CD4-positive, alpha-beta T cell treated with Interleukin-21 for 1 hour (primary cell): Measurements from ENCODE around the gene SMARCB1.
"Not testable (repeated sequence)": the region's sequence is repeated elsewhere in the genome, so short reads cannot be mapped to it uniquely, and the experiment has no call there.

Experiments used
- DNase-seq: peaks from one replicate; pipeline ENCODE4 v3.0.0-alpha.2; 2020

SMARCB1 gene

DNA sequence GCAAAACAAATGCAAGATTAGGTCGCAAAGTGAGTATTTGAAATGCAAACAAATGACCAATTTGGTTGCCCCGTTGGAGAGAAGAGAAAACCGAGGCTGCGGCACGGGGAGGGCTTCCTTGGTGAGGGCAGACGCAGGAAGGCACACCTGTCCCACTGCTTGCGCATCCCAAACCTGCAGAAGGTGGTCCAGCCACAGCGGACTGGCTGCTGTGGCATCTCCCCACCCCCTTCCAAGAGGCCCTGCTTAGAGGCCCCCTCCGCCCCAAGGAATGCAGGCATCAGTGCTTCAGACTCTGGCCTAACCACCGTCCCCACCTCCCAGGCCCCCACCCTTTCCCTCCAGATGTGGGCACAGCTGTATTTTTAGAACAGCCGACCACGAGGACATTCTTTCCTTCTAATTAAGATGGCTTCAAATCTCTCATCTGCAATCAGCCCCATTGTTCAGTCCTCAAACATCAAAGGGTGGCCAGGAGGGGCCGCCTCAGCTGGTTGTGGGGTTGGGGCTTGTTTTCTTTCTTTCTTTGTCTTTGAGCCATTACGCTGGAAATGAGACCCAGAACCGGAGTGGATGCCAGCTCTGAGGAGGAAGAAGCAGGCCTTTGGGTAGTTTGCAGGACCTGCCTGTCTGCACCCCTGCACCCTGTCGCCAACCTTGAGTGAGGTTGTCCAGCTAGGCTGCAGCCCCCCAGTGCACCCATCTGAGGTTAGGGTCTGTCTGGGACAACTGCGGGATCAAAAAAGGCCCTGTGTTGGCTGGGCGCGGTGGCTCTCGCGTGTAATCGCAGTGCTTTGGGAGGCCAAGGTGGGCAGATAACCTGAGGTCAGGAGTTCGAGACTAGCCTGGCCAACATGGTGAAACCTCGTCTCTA is 61.5 kb downstream of the SMARCB1 start:
- DNase-seq, result no peak

DNA sequence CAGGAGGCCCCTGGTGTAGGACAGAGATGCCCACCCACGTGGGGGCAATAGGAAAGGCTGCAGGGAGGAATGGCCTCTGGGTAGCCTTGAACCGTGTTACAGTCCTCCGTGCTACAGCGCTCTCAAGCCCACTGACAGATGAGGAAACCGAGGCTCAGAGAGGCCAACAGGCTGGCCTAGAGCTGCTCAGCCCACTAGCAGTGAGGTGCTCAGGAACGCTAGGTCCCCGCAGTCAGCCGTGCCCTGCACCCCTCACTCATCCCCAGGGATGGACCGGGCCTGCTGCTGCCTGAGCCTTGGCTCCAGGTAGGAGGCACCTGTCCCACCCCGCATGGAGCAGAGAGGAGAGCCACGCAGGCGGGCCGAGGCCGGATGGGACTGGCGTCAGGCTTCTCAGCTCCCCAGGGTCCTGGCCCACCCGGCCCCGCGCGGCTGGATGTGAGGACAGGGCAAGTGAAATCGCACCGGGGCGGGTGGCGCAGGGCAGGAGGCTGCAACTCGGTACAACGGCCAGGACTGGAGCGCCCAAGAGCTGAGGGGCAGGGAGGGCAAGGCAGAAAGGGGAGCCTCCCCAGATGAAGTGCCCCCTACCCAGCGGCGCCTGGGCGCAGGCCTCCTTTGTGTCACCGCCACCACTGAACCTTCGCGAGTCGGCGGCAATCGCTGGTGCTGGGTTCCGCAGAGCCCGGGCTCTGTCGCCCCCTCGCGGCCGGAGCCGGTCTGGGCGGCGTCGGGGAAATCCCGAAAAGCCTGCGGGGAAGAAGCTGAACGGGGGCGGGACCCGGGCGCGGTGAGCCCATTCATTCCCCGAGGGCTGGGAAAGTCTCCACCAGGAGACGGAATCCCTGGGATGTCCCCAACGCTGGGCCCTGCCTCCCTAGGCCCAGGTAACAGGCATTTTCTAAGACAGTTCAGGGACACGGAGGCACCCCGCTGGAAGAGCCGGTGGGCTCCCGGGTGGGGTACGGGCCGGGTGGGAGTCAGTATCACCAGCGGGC is 62.5 kb downstream of the SMARCB1 start:
- peak; percentile 86 for DNase-seq

DNA sequence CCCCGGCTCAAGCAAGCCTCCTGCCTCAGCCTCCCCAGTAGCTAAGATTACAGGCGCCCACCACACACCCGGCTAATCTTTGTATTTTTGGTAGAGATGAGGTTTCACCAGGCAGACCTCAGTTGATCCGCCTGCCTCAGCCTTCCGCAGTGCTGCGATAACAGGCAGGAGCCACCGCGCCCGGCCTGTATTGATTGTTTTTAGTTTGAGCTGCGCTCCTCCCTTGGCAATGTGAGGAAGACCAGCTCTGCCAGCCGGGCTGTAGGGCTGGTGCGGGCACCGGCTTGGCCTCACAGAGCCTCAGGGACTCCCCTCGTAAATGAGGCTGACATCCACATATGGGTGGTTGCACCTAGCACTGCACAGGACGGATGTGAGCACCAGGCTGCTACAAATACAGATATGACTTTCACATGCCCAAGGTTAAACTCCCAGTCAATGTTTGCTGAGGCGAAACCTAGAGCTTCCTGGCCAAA is 63.4 kb downstream of the SMARCB1 start:
- DNase-seq, result no peak

DNA sequence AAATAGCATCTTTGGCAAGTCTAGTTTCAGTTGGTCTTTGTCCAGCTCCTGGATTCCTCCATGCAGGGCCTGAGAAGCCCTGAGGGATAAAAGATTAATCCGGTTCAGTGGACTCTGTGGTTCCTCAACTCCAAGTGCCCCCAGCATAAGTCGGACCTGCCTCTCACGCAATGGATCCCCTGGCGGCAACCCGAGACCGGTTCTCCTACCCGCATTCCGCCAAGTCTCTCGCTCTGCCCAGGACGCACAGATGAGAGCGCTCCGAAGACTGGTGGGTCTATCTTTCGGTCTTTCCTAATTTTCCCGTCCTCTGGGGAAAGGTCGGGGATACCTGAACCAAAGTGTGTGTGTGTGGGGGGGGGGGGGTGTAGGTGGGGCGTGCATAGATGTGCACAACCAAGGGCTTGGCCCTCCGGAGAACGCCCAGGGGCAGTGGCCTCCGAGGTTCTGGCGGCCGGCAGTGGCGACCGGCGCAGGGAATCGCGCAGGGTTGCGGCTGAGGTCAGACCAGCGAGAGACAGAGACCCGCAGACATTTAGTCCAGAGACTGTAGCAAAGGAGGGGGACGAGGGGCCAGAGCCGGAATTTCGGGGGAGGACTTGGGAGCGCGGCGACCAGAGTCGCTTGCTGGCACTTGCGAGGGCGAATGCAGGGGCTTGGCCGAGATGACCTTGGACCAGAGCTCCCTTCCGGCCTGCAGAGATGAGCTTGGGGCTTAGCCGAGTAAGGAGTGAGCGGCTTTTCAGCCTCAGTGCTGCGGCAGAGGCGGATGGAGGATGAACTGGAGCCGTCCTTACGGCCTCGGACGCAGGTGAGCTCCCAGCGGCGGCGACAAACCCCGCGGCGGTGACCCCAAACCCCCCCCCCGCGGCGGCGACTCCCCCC is 70.2 kb downstream of the SMARCB1 start:
- DNase-seq, result peak; percentile 11

DNA sequence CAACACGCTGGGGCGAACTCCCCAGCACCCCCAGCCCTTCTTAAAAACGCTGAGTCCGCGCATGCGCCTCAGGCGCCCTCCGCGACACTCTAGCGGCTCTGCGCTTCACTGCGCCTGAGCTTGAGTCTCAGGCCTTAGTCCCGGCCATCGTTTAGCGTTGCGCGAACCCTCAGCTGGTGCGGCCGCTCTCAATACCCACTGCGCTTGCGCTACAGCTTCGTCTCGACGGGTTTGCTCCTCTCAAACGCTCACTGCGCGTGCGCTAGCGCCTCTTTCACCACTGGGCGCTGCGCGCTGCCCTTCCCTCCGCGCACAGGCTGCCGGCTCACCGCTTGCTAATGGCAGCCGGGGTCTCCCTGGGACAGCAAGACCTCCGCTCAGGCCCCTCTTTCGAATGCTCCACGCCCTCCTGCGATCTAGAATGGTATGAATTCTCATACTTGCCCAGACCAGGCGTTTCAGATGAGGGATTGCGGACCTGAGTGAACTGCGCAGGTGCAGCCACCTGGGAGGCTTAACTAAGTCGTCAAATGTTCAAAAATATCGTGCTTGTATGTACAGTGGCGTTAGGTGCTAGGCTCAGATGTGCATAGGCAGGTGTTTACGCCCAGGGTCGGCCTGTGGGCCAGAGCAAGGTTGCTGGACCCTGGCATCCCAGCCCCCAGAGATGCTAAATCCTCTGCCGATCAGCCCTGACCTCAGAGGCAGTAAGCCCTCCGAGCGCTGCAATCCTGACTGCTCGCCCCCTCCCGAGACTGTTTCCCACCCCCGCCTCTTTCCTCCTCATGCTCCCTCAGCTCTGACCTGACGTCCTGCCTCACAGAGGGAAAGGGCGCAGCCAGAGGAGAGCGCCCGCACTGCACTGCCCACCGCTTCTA is 71.1 kb downstream of the SMARCB1 start, which contains the start of gene SLC2A11:
TSS of gene SLC2A11 (plus strand) at position 270 of the 878 bp plus-strand sequence. CDS start at position 395, 125 bp downstream.
- peak; percentile 96 for DNase-seq

DNA sequence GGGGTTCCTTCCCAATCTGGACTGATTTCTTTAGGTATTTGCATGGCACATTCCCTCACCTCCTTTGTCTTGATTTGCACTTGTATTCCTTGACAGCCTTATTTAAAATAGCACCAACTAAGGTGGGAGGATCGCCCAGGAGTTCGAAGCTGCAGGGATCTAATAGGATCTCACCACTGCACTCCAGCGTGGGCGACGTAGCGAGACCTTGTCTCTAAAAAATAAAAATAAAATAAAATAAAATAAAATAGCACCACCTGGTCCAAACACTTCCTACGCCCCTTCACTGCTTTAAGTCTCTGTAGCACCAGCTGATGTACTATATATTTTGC is 71.7 kb downstream of the SMARCB1 start:
- no peak for DNase-seq

DNA sequence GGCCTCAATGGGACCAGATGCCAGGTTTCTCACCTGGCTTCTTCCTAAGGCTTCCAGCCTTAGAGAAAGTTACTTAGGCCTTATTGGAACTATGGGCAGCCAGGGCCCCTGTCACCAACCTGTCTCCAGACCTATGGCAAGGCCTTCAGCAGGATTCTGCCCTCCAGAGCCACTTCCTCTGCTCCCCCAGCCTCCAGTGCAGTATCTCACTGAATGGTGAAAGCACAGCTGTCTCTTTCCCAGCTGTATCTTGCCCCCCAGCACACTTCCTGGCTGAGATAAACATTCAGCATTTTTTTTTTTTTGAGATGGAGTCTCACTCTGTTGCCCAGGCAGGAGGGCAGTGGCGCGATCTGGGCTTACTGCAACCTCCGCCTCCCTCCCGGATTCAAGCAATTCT is 72.4 kb downstream of the SMARCB1 start:
- DNase-seq, result no peak

DNA sequence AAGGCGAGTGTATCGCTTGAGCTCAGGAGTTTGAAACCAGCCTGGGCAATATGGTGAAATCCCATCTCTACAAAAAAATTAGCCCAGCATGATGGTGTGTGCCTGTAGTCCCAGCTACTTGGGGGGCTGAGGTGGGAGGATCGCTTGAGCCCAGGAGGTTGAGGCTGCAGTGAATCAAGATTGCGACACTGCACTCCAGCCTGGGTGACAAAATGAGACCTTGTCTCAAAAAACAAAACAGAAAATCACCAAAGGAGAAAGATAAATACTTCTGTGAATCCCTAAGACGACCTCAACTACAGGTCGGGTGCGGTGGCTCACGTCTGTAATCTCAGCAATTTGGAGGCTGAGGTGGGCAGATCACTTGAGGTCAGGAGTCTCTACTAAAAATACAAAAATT is 73.4 kb downstream of the SMARCB1 start:
- not testable (repeated sequence) for DNase-seq

DNA sequence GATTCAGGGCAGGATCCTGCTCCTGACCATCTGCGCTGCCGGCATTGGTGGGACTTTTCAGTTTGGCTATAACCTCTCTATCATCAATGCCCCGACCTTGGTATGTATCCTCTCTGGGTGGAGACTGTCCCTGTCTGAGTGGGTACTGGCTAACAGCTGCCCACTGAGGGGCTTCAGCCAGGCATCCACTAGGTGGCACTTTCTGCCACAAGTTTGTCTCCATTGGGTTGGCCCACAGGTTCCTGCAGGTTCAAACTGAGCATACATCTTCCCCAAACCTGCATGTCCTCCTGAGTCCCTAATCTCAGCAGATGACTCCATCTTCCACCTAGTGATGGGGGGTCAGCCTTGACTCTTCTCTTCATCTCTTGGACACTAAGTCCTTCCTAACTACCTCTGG is 75.3 kb downstream of the SMARCB1 start:
- peak; percentile 38 for DNase-seq

DNA sequence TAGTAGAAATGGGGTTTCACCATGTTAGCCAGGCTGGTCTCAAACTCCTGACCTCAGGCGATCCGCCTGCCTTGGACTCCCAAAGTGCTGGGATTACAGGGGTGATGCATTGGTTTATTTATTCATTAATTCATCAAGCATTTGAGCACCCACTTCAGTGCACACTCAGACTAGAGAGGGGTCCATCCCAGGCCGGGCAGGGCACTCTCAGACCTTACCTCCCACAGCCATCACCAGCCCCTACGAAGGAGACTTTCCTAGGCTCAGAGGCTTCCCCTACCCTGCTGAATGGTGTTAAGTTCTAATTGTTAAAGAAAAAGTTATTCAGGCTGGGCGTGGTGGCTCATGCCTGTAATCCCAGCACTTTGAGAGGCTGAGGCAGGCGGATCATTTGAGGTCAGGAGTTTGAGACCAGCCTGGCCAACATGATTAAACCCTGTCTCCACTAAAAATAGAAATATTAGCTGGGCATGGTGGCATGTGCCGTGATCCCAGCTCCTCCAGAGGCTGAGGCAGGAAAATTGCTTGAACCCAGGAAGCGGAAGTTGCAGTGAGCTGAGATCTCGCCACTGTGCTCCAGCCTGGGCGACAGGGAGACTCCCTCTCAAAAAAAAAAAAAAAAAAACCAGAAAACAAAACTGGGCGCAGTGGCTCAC is 77.9 kb downstream of the SMARCB1 start:
- not testable (repeated sequence) for DNase-seq

DNA sequence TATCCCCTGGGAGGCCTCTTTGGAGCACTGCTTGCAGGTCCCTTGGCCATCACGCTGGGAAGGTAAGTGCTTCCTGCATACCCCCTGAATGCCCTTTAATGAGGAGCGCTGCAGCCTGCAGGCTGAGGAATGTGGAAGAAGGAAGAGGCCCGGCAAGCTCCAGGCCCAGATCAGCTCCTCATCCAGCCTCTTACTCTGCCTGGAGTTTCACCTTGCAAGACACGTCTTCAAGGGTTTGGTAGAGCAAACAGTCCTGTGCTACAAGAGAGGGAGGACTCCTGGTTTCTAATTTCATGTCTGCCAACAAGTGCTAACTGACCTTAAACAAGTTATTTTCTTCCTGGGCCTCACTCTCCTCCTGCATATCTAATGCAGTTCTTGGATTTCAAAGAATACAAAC is 81.8 kb downstream of the SMARCB1 start:
- DNase-seq, result no peak

DNA sequence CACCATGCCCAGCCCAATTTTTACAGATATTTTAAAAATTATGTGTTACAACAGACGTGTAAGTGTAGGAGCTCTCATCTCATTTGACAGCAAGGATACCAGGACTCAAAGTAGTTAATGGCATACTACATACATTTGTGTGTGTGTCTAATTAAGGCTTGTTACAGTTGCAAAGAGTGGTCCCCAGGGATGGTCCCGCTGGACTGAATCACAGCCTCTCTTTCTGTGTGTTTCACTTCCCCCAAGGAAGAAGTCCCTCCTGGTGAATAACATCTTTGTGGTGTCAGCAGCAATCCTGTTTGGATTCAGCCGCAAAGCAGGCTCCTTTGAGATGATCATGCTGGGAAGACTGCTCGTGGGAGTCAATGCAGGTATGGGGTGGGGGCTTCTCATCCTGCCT is 88.1 kb downstream of the SMARCB1 start:
- no peak for DNase-seq

DNA sequence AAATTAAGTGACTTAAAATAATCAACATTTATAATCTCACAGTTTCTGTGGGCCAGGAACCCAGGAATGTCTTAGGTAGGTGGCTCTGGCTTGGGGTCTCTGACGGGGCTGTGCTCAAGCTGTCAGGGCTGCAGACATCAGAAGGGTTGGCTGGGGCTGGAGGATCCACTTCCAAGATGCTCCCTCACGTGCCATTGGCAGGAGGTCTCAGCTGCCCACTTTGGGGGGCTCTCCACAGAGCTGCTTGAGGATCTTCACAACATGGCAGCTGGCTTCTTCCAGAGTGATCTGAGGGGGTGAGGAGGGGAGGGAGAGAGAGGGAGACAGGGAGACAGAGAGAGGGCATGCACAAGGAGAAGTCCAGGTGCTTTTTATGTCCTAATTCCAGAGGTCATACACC is 89.0 kb downstream of the SMARCB1 start:
- DNase-seq, result no peak

DNA sequence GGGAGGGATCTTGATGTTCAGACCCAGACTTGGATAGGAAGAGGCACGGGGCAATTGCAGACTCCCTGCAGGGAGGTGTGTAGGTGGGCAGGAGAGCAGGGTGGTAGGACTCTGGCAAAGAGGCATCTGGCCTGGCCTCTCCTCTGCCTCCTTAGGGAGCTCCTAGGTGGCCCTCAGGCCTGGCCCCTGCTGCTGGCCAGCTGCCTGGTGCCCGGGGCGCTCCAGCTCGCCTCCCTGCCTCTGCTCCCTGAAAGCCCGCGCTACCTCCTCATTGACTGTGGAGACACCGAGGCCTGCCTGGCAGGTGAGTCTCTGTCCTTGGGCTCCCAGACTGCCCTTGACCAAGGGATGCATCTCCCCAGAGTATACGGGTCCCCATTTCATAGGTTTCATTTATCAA is 90.8 kb downstream of the SMARCB1 start:
- no peak for DNase-seq

DNA sequence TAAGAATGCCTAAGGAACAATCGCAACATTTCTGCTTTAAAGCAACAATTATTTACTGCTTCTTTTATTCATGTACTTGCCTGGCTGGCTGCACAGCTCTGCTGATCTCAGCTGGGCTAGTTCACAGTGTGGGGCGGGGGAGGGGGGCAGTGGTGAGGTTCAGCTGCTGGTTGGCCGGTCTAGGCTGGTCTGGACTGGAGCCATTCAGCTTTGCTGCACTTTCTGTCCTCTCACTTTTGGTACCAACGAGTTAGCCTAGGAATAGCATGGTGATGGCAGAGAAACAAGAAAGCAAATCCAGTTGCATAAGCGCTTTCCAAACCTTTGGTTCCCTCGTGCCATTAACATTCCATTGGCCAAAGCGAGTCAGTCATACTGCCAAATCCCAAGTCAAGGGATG is 91.5 kb downstream of the SMARCB1 start:
- DNase-seq, result no peak

DNA sequence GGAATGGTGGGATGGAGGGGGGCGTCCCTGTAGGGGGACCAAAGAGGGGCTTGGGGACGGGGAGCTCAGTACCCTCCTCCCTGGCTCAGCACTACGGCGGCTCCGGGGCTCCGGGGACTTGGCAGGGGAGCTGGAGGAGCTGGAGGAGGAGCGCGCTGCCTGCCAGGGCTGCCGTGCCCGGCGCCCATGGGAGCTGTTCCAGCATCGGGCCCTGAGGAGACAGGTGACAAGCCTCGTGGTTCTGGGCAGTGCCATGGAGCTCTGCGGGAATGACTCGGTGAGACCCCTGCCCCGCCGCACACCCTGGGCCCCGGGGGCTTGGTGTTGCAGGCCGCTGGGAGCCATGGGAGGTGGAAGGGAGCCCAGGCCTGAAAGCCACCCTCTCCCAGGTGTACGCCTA is 95.6 kb downstream of the SMARCB1 start:
- DNase-seq, result no peak

DNA sequence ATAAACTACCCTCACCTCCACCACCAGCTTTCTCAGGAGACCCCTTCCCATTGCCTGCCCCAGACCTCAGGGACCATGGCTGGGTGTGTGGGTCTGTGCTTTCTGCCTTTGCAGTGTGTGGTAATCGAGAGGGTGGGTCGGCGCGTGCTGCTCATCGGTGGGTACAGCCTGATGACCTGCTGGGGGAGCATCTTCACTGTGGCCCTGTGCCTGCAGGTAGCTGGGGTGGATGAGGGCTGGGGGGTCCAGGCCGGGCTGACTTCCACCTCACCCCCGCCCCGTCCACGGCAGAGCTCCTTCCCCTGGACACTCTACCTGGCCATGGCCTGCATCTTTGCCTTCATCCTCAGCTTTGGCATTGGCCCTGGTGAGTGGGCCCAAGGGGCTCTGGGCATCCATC is 96.9 kb downstream of the SMARCB1 start:
- no peak for DNase-seq

DNA sequence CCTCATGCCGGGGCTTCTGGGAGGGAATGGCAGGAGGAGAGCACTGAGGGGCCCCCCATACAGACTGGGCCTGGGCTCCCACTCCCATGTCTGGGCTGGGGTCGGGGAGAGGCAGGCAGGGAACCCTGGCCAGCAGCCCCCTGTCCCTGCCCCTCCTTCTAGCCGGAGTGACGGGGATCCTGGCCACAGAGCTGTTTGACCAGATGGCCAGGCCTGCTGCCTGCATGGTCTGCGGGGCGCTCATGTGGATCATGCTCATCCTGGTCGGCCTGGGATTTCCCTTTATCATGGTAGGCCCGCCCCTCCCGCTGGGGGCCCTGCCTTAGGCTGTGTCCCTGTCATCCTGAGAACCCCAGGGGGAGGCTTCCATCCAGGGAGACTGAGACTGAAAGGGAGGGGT is 97.4 kb downstream of the SMARCB1 start:
- DNase-seq, result no peak
